ENCODE data around the gene C16orf54.

- TF ChIP-seq CTCF (conservative IDR thresholded peaks at IDR 0.05) (no peak), EZH2 (IDR thresholded peaks at IDR 0.05; ENCODE audit: low read depth) (no peak)
These were observed 1.8 kb downstream of the C16orf54 start for GRCh38 chr16:29743827-29744531.

All from PC-9 (cell line).